ENCODE results near the gene PLPP1.

The PLPP1 gene

DNA sequence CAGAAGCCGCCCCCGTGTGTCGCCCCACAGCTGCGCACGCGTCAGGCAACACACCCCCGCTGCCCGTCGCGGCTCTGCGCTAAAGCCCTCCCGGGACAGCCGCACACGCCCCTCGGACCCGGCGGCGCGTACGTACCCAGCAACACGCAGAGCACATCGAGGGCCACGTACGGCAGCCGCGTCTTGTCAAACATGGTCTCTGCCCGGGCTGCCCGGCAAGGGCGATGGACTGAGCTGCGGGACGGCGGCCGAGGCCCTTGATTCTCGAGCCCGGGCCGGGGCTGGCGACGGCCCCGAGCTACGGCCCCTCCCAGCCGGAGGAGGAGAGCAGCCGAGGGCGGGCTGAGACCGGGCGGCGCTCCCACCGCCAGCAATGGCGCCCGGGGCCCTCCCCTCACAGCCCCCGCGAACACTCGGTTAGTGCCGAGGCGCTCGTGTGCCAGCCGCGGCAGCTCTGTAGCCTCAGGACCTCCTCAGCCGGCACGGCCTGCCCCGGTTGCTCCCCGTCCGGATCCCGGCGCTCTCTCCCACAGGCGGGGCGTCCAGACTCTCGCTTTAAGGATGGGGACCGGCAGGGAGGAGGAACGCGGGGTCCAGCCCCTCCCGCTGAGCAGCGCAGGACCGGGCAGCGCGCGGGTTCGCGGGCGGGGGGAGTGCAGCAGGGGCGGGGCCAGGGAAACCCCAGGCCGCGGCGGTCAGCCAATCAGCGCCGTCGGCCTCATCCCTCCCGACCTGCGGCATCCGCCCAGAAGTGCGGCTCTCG is at the start of gene PLPP1:
PLPP1 (minus strand) TSS at position 529 of the 763 bp plus-strand sequence; CDS start at position 194, 335 bp downstream.
- no peak for DNase-seq

DNA sequence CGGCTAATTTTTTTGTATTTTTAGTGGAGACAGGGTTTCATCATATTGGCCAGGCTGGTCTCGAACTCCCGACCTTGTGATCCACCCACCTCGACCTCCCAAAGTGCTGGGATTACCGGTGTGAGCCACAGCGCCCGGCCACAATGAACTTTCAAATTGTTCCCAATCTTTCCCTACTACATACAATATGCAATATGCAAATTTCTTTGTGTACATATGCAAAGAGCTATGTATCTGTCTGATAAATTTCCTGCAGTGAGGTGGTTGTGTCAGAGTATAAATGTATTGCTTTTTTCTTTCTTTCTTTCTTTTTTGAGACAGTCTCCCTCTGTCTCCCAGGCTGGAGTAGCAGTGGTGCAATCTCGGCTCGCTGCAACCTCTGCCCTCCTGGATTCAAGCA is 48.8 kb upstream of the PLPP1 start:
- no peak for DNase-seq

DNA sequence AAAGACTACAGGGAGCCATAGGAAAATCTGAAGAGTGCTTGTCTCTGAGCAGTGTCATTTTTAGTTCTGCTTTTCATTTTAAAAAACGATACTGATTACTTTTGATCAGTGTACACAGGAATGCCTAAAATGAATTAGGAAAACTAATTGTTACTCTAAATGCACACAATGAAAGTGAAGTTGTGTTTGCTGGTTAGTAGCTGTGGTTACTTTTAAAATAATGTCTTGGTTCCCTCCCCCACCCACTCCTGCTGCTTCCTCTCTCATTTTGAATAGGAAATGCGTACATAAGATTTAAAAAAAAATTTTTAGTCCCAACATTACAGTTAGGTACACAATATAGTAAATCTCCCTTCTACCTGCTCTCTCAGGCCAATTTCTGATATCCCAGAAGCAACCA is 47.5 kb upstream of the PLPP1 start:
- DNase-seq: peak; percentile 59

DNA sequence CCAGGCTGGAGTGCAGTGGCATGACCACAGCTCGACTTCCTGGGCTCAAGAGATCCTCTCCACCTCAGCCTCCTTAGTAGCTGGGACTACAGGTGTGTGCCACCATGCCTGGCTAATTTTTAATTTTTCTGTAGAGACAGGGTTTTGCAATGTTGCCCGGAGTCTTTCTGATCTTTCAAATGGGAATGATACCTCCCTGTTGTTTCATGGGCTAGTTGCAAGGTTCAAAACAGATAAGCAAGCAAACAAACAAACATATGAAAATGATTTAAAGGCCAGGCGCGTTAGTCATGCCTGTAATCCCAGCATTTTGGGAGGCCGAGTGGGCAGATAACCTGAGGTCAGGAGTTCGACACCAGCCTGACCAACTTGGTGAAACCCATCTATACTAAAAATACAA is 45.3 kb upstream of the PLPP1 start:
- DNase-seq: no peak

DNA sequence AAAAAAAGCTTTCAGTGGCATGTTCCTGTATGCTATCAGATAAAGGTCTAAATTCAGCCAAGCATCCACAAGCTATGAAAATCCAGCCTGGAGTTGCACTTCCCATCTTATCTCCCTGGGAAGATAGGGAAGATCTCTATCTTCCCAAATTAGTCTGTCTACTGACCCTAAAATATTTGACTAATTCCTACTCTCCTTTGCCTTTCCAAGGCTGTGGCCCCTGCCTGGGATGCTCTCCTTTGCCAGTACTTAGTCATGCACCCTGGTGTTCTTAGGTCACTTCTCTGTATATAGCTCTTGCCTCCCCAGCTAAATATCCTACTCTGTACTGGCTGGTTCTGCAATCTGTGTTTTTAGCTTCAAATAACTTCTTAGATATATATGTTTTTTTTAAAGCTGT is 44.0 kb upstream of the PLPP1 start:
- no peak for DNase-seq

DNA sequence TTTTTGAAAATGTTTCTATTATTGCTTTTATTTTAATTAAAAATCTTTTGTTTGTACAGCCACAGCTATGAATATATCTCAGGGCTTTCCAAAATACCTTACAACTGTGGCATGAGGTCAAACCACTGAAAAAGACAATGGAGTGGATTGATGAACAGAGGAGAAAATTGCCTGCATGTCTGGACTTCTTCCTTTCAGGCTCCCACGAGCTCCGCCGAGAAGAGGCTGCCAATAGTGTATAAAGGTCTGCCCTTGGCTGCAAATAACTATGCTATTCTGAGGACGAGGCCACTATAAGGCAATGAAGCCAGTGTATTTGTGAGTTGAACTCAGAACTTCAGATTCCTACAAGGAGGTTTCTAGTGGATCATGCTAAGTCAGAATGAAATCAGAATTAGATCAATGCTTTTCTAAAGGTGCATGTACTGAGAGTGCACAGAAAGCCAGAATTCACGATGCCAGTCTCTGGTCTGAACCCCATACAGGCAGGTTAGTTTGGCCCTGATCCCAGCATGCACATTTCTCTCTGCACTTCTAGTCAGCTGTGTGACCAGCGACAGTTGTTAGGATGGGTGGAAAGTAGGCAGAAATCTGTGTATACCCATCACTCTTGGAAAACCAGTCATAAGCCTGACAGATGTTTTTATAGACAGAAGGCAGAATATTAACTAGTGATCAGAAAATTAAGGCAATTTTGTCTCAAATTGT is 42.7 kb upstream of the PLPP1 start:
- no peak for DNase-seq

DNA sequence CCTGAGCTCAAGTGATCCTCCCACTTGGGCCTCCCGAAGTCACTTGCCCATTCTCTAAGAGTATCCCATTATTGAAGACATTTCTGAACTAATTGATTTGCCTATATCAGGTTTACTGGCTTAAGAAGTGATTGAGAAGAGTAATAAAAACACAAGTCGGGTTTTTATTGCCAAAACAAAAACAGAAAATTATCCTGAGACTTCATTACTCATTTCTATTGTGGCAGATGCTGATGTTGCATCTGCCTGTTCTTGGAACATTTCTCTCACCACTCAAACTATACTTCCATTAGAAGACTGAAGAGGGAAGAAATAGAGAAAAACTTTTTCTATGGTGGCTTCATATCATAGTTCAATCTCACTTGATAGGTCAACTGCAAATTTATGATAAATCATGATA is 41.9 kb upstream of the PLPP1 start:
- no peak for DNase-seq

DNA sequence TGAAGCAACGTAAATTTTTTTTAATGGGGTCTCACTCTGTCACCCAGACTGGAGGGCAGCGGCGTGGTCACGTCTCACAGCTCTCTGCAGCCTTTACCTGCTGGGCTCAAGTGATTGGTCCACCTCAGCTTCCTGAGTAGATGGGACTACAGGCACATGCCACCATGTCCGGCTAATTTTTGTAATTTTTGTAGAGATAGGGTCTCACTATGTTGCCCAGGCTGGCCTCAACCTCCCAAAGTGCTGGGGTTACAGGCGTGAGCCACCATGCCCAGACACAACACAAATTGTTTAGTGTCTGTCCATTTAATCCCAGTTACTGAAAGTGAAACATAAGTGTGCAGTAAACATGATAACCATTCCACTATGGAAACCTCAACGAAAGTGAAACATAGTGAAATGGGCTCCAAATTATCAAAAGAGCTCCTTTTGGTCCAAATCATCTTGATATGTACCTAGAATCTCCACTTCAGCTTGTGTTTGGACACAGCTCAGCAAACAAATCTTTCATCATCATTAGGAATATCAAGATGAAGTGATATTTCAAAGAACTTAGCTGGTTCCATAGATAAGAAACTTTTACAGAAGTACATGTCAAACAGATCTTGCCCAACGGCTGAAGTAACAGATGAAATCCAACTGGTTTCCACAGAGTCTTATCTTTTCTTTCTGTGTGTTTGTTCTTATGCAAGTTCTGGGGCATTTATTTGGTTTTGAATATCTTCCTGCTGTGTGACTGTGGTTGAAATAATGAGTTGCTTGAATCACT is 41.2 kb upstream of the PLPP1 start:
- peak; percentile 93 for DNase-seq

DNA sequence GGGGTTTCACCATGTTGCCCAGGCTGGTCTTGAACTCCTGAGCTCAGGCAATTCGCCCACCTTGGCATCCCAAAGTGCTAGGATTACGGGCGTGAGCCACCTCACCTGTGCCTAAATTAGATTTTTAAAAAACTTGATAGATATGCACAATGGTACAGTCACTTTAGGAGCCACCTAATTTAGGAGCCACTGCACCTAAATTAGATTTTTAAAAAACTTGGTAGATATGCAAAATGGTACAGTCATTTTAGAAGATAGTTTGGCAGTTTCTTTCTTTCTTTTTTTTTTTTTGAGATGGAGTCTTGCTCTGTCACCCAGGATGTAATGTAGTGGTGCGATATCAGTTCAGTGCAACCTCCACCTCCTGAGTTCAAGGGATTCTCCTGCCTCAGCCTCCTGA is 37.8 kb upstream of the PLPP1 start:
- DNase-seq: no peak

DNA sequence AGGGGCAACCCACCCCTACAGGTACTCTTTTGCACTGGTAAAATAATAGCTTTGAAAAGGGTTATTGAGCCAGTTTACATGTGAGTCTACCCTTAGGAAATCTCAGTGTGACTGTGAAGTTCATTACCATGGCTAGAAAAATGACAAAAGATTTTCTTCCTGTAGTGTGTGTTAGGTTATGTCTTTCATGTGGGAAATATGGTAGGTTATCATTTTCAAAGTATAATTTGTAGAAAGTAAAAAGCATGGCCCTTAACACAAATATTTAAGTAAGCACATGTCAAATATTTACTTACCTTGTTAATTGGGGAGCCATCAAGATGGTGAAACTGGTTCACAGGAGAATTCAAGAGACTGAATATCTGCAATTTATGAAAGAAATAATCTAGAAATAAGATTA is 37.3 kb upstream of the PLPP1 start:
- DNase-seq: no peak

DNA sequence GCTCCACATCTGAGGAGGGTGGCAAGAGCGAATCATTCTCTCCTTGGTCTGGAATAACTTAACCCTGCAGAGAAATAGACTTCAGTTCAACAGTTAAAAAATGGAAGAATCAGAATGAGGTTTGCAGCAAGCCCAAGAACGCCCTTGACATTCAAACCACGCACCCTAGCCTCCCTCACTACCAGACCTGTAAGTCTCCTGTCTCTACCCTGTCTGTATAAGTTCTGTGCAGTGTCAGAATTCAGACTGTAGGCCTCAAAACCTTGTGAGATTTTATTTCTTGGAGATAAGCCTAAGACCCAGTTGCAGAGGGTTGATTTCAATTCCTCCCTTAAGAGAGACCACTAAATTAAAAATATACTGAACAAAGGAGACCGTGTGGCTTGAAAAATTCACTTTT is 35.8 kb upstream of the PLPP1 start:
- no peak for DNase-seq

DNA sequence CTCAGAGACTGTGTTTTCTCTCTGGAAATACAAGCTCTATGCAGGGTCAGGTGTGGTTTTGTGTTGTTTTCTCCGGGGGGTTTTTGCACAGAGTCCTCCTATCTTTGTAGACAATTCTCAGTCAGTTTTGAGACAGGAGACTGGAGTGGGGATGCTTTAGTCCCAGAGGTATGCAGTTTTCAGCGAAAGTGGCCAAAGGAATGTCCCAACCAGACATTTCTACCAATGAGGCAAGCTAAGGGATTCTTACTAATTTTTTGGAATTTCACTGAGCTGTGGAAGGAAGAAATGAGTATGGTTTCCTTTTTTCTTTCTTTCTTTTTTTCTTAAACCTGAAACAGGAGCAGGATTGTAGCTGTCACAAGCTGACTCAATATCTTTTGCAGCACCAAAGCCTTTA is 35.3 kb upstream of the PLPP1 start:
- no peak for DNase-seq

DNA sequence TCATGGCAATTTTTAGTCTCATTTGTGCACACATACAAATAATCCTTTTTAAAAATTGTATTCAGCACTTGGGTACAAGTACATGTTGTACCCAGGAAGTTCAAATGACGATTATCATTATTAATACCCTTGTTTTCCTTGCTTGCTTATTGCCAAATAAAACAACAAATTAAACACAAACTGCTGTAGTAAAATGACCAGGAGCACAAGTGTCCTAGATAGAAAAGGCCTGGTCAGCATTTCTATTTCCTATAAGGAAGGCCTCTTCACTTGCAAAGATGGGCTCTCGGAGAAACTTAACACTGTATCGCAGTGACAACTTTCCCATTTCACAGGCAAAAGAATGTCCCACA is 34.7 kb upstream of the PLPP1 start:
- no peak for DNase-seq

DNA sequence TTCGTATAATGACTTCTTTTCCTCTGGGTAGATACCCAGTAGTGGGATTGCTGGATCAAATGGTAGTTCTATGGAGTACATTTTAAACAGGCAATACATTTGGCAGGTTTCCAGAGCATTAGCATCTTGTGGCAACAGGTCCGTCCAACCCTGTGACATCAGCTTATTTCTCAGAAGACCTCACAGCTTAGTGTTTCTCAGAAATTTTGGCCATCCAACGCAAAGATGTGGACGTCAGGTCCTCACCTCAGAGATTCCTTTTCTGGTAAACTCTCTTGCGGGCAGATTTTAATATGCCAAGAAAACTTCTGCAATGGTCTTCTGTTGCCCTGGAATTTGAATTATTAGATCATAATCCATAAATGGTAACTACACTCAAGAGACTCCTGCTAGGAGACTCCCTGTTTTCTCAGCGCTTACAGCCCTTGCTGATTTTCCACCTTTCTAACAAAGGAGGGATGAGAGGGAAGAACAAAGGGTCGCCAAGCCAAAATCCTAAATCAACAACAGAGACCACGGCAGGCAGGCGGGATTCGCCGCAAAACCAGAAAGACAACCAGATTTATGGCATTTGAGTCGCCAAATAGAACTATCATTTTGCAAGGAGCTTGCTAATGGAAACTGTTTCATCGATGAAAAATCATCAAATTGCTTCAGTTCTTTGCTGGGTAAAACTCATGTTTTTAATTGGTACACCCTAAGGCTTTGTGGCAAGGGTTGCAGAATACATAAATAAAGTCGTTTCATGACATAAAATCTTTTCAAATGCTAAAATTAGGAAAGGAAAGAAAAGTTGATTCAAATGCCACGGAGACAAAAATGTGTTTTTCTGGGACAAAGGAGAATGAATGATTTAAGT is 34.1 kb upstream of the PLPP1 start:
- DNase-seq: peak; percentile 22

DNA sequence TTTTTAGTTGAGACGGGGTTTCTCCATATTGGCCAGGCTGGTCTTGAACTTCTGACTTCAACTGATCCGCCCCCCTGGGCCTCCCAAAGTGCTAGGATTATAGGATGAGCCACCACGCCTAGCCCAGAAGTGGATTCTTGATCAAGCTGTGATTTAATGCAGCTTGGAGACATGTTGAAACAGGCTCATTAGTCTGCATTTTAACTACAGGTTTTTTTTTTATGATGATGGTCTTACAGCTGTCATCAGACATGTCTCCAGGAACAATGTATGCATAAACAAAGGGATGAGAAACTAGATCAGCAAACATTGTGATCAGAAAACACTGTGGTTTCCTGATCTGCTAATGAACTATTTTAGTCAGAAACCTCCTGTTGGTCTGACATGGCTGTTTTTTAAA is 30.0 kb upstream of the PLPP1 start:
- DNase-seq: no peak

DNA sequence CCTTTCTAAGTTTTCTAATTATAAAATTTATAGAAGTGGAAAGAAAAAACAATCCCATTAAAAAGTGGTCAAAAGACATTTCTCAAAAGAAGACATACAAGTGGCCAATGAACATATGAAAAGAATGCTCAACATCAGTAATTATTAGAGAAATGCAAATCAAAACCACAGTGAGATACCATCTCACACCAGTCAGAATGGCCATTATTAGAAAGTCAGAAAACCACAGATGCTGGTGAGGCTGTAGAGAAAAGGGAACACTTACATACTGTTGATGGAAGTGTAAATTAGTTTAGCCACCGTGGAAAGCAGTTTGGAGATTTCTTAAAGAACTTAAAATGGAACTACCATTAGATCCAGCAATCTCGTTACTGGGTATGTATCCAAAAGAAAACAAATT is 23.7 kb upstream of the PLPP1 start:
- DNase-seq: no peak

DNA sequence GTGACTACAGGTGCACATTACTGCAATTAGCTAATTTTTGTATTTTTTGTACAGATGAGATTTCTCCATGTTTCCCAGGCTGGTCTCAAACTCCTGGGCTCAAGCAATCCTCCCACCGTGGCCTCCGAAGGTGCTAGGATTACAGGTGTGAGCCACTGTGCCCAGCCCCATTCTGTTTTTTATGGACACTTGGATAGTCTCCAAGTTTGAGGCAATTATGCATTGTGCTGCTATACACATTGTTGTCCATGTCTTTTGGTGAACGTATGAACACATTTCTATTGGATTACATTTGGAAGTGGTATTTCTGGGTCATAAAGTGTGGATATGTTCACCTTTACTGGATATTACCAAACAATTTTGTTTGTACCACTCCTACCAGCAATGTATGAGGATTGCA is 22.4 kb upstream of the PLPP1 start:
- DNase-seq: no peak

DNA sequence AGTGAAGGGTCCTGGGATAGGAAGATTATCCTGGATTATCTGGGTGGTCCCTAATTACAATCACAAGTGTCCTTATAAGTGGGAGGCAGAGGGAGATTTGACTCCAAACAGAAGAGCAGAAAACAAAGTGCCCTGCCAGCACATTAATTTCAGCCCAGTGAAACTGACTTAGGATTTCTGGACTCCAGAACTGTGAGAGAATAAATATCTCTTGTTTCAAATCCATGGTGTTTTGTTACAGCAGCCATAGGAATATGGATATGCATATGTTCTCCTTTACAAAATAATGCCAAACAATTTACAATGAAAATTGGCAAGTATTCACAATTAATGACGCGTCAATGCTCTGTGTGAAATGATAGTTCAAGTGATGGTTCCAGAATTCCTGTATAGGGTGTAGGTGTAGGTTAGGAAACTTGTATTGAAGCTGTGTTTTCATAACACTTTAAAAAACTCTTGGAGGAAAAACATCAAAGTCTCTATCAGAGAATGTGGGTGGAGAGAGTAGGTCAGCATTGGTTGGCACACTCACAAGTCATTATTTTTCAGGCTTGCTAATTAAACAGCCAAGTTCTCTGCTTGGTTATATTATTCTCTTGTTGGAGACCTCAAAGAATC is 19.9 kb upstream of the PLPP1 start:
- DNase-seq: no peak

DNA sequence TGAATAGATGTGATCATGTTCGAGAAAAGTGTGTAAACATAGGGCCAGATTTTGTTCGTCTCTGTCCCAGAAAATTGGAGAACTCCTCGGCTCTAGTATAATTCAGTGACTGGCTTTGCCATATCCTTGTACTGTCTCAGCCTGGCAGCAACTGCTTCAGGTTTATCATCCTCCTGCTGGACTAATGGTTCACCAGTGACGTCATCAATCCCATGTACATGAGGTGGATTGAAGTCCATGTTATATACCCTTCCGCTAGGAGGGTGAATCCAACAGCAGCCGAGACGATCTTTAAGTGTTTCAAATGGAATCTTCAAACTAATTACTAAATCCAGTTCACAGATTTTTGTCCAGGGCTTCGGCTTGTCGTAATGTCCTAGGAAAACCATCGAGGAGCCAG is 17.1 kb upstream of the PLPP1 start:
- no peak for DNase-seq

DNA sequence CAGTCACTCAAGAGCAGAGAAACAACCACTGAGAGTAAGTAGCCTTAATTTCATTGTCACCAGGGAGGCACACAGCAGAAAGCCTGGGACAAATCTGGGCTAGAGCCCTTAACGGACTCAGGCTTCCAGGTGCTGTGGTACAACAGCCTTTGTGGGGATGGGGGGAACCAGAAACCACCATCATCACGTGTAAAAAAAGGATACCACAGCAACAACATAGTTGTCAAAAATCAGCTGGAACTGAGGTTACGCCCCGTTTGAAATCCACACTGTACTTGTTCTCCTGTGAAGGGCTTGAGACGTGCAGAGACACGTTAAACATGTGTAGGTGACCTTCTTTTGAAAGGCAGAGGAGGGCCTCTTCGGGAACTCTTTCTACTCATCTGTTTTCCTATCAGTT is 16.6 kb upstream of the PLPP1 start:
- DNase-seq: no peak

DNA sequence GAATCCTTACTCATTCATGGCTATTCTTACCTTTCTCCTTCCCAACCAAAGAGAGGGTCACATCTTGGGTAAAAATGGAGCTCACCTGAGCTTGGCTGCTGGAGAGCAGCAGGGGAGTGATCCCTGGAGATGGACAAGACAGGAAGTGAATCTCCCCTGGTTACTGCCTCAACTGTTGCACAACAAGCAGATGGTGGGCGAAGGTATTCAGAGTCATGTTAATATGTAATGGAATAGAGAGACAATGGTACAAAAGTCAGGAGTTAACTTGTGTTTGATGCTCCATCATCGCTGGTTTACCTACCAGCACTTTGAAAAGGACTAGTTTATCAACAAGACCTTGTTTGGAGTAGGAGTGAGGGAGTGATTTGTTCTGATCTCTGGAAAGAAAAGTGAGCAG is 13.0 kb upstream of the PLPP1 start:
- DNase-seq: no peak

DNA sequence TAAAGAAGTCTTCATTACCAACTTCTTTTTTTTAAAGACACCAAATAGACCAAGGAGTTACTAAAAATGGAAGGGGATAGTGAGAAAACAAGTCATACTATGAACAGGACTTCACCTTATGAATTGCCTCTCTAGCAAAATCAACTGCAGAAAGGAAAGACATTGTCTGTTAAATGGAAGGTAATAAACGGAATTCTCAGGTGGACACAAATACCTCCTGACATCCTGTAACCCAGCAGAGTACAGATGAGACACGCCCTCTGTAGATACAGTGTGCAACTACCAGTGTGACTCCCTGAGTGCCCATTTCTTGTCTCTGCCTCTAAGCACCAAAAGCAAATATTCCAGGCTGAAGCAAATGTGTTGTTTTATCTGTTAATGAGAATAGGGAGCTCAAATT is 12.2 kb upstream of the PLPP1 start:
- DNase-seq: no peak

DNA sequence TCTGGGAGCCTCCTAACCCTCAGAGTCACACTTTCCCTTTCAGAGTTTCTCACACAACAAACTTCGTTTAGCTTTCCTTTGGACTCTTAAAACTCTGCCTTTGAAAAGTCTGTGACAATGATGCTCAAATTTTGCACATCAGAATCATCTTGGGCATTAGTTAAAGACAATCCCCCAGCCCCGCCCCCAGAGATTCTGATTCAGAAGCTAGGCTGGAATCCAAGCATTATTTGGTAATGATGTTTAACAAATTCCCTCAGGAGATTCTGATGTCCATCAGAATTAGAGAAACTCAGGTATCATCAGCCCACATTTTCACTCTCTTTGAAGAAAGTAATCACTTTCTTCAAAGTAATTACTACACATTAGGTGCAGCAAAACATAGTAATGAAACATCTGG is 9.6 kb upstream of the PLPP1 start:
- no peak for DNase-seq
